Medulla oblongata (tissue), 1 donor: ENCODE data around the gene DCTN2.
A peak's percentile ranks its signal among the peaks of the same experiment; 100 is the strongest.
"Not testable (repeated sequence)": the region's sequence is repeated elsewhere in the genome, so short reads cannot be mapped to it uniquely, and the experiment has no call there.

Experiments used
- DNase-seq: peaks from one replicate; pipeline ENCODE4 v3.0.0-alpha.2; 2015; ENCODE audit errors: extremely low spot score

The DCTN2 gene

GRCh38 chr12:57528831-57529555 lies 18.0 kb downstream of the DCTN2 start:
- DNase-seq = no peak

- DNase-seq = no peak
Observed at GRCh38 chr12:57528176-57528575, 18.8 kb downstream of the DCTN2 start.

GRCh38 chr12:57527184-57527583 lies 19.8 kb downstream of the DCTN2 start:
- no peak for DNase-seq

GRCh38 chr12:57526477-57527126 lies 20.4 kb downstream of the DCTN2 start:
- no peak for DNase-seq

- DNase-seq = no peak
Observed at GRCh38 chr12:57525615-57526383, 21.2 kb downstream of the DCTN2 start.

GRCh38 chr12:57524814-57525614 lies 22.0 kb downstream of the DCTN2 start:
- no peak for DNase-seq

- no peak for DNase-seq
Observed at GRCh38 chr12:57523706-57524614, 23.0 kb downstream of the DCTN2 start.

GRCh38 chr12:57522887-57523705 lies 23.9 kb downstream of the DCTN2 start:
- DNase-seq = peak; percentile 77

GRCh38 chr12:57522011-57522886 lies 24.7 kb downstream of the DCTN2 start, which contains the start of gene MBD6:
TSS of gene MBD6 (plus strand) at chr12:57522824. CDS start at chr12:57524304, 1,480 bp downstream.
- DNase-seq = peak; percentile 88

GRCh38 chr12:57521525-57522010 lies 25.4 kb downstream of the DCTN2 start:
- DNase-seq = peak; percentile 61

- peak; percentile 99 for DNase-seq
Observed at GRCh38 chr12:57520053-57520818, 26.8 kb downstream of the DCTN2 start, which contains the start of gene DDIT3. TSS of gene DDIT3 (minus strand) at chr12:57520514. CDS start at chr12:57517406, 3,108 bp downstream.

GRCh38 chr12:57519796-57520052 lies 27.3 kb downstream of the DCTN2 start:
- no peak for DNase-seq

GRCh38 chr12:57518920-57519795 lies 27.8 kb downstream of the DCTN2 start:
- no peak for DNase-seq

- DNase-seq = peak; percentile 23
Observed at GRCh38 chr12:57518176-57518919, 28.6 kb downstream of the DCTN2 start.

GRCh38 chr12:57517718-57518117 lies 29.3 kb downstream of the DCTN2 start:
- not testable (repeated sequence) for DNase-seq

- no peak for DNase-seq
Observed at GRCh38 chr12:57517187-57517586, 29.8 kb downstream of the DCTN2 start.
